Testis (tissue), 2 donors: ENCODE results near the gene FAM228B.

Experiments used
- POLR2A ChIP-seq: fragments of 450-650 bp; IDR thresholded peaks from one replicate; pipeline ENCODE4 v1.6.1; 2017; ENCODE audit warnings: antibody characterized with exemption, mild to moderate bottlenecking, moderate library complexity
- TF ChIP-seq, protein P1 (sequence below), 3 experiments: fragments of 450-650 bp in 2 of 3; fragments of 200-600 bp in 1 of 3; sonication (generic) in 1 of 3; IDR thresholded peaks; one replicate each; pipeline ENCODE4 v1.5.1; 2016 to 2019; ENCODE audit warnings: antibody characterized with exemption in 3 of 3, mild to moderate bottlenecking in 2 of 3, moderate library complexity in 1 of 3

DNA sequence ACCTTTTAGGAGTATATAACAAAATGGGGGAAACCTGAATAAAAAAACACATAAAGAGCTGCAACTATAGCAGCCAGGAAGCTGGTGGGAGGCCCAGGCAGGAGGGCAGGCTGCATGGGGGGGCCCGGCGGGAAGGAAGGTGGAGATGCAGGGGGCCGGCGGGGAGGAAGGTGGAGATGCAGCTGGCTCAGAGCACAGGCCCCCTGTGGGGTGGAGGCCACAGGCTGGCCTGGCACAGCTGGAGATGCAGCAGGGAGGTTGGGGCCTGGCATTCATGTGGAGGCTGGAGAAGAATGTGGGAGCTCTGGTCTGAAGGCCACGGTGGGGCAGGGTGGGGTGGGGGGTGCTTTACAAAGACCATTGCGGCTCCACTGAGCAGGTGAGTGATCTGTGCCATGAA, 83.0 kb downstream of the FAM228B start:
- TF ChIP-seq, protein P1, sequence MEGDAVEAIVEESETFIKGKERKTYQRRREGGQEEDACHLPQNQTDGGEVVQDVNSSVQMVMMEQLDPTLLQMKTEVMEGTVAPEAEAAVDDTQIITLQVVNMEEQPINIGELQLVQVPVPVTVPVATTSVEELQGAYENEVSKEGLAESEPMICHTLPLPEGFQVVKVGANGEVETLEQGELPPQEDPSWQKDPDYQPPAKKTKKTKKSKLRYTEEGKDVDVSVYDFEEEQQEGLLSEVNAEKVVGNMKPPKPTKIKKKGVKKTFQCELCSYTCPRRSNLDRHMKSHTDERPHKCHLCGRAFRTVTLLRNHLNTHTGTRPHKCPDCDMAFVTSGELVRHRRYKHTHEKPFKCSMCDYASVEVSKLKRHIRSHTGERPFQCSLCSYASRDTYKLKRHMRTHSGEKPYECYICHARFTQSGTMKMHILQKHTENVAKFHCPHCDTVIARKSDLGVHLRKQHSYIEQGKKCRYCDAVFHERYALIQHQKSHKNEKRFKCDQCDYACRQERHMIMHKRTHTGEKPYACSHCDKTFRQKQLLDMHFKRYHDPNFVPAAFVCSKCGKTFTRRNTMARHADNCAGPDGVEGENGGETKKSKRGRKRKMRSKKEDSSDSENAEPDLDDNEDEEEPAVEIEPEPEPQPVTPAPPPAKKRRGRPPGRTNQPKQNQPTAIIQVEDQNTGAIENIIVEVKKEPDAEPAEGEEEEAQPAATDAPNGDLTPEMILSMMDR (IDR thresholded peaks at IDR 0.05) = no peak
- TF ChIP-seq POLR2A = no peak
